HEK293T (cell line): ENCODE results near the gene CISTR.

Experiments used
- BHLHE40 ChIP-seq: fragments of 450-650 bp; IDR thresholded peaks from 2 replicates; pipeline ENCODE4 v1.6.1; 2016; ENCODE audit warnings: mild to moderate bottlenecking, moderate library complexity, borderline replicate concordance
- CTBP1 ChIP-seq: fragments of 450-650 bp; IDR thresholded peaks from 2 replicates; pipeline ENCODE4 v1.6.1; 2016; ENCODE audit warnings: borderline replicate concordance
- FOXA1 ChIP-seq: fragments of 450-650 bp; IDR thresholded peaks from 2 replicates; pipeline ENCODE4 v1.6.1; 2016; ENCODE audit warnings: mild to moderate bottlenecking
- HDGF ChIP-seq: fragments of 450-650 bp; IDR thresholded peaks from 2 replicates; pipeline ENCODE4 v1.6.1; 2017; ENCODE audit warnings: antibody characterized with exemption, borderline replicate concordance
- NFRKB ChIP-seq: fragments of 450-650 bp; IDR thresholded peaks from 2 replicates; pipeline ENCODE4 v1.6.1; 2016; ENCODE audit warnings: mild to moderate bottlenecking, moderate library complexity
- SP1 ChIP-seq: fragments of 450-650 bp; IDR thresholded peaks from 2 replicates; pipeline ENCODE4 v1.6.1; 2017
- SUZ12 ChIP-seq: fragments of 450-650 bp; IDR thresholded peaks from 2 replicates; pipeline ENCODE4 v1.6.1; 2016; ENCODE audit warnings: mild to moderate bottlenecking
- TARDBP ChIP-seq: fragments of 450-650 bp; IDR thresholded peaks from 2 replicates; pipeline ENCODE4 v1.6.1; 2016
- TF ChIP-seq, protein P1 (sequence below): fragments of 450-650 bp; IDR thresholded peaks from 2 replicates; pipeline ENCODE4 v1.6.1; 2016

DNA sequence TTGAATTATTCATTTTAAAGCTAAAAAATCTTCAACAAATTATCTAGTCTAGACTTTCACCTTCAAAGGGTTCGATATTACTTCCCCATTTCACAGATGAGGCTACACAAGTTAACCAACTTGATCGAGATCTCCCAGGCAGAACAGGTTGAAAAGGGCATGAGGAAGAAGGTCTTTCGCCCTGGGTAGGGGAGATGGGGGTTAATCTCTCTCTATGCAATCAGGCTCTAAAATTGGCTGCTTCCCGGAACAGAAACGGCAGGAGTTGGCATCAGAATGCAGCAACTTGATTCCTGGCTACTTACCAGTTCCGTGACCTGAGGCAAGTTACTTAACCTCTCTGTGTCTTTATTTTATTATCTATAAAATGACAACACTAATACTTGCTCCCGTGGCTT lies 2.4 kb upstream of the CISTR start:
- TF ChIP-seq SUZ12 (no peak), NFRKB (no peak), SP1 (no peak), FOXA1 (no peak), TARDBP (no peak), HDGF (no peak), BHLHE40 (no peak), CTBP1 (no peak)
- TF ChIP-seq, protein P1, sequence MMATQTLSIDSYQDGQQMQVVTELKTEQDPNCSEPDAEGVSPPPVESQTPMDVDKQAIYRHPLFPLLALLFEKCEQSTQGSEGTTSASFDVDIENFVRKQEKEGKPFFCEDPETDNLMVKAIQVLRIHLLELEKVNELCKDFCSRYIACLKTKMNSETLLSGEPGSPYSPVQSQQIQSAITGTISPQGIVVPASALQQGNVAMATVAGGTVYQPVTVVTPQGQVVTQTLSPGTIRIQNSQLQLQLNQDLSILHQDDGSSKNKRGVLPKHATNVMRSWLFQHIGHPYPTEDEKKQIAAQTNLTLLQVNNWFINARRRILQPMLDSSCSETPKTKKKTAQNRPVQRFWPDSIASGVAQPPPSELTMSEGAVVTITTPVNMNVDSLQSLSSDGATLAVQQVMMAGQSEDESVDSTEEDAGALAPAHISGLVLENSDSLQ, result no peak
